Heart right ventricle (tissue), 16 donors: Measurements from ENCODE around the gene CMTM5. TPM values are rescaled to one million over a fixed set of nuclear protein-coding genes. Genes with fewer than 3 reads are reported as not detected.
"Not testable (repeated sequence)": the region's sequence is repeated elsewhere in the genome, so short reads cannot be mapped to it uniquely, and the experiment has no call there.

ENCODE experiments used
- ATAC-seq, 8 donors: fragments of 200-7000 bp; cut with Tn5 transposase; one replicate each; pipeline ENCODE4 v1.9.1; 2020; ENCODE audit warnings: mild to moderate bottlenecking in 8 of 8, moderate library complexity in 8 of 8, moderate number of reproducible peaks in 1 of 8
- DNase-seq, 2 donors: peaks; one replicate each; pipeline ENCODE4 v3.0.0-alpha.2; 2020
- H3K27ac ChIP-seq, 10 donors: fragments of 200-600 bp; sonication (generic) in 2 of 10; one replicate each; pipeline versions ENCODE4 v1.5.0 to v1.8.0; 2020 to 2022; ENCODE audit warnings: mild to moderate bottlenecking in 3 of 10
- H3K27me3 ChIP-seq, 7 donors: fragments of 200-600 bp; one replicate each; pipeline ENCODE4 v1.8.0; 2021 to 2022; ENCODE audit warnings: mild to moderate bottlenecking in 2 of 7
- H3K36me3 ChIP-seq, 9 donors: fragments of 200-600 bp; sonication (generic) in 1 of 9; one replicate each; pipeline versions ENCODE4 v1.5.0 to v1.8.0; 2020 to 2022; ENCODE audit warnings: mild to moderate bottlenecking in 2 of 9
- H3K4me1 ChIP-seq, 9 donors: fragments of 200-600 bp; sonication (generic) in 1 of 9; one replicate each; pipeline versions ENCODE4 v1.5.0 to v1.8.0; 2020 to 2022; ENCODE audit warnings: mild to moderate bottlenecking in 4 of 9
- H3K4me3 ChIP-seq, 10 donors: fragments of 200-600 bp; sonication (generic) in 2 of 10; one replicate each; pipeline versions ENCODE4 v1.5.0 to v1.8.0; 2020 to 2022; ENCODE audit warnings: mild to moderate bottlenecking in 7 of 10, moderate library complexity in 2 of 10
- H3K9me3 ChIP-seq, 11 donors: fragments of 200-600 bp in 10 of 11; sonication (generic) in 2 of 11; one replicate each; pipeline versions ENCODE4 v1.5.0 to v1.8.0; 2013 to 2022; ENCODE audit warnings: mild to moderate bottlenecking in 2 of 11, control low read depth in 1 of 11, moderate library complexity in 1 of 11
- CTCF ChIP-seq, 9 donors: fragments of 200-600 bp; sonication (generic) in 2 of 9; IDR thresholded peaks; one replicate each; pipeline versions ENCODE4 v1.5.0 to v1.8.0; 2021 to 2022; ENCODE audit warnings: antibody characterized with exemption in 9 of 9, mild to moderate bottlenecking in 5 of 9, moderate library complexity in 1 of 9
- WGBS, 2 donors: extraction: QIAGEN DNeasy Blood & Tissue Kit; methylation state at CpG; one replicate each; pipeline ENCODE4 v1.1.7; 2013; ENCODE audit warnings: inconsistent platforms in 1 of 2; 5-methylcytosine and 5-hydroxymethylcytosine counted together
- intact Hi-C, 10 donors: fragments of 100-400 bp; cut with DNase I; formaldehyde crosslinking; loops; one replicate each; pipeline versions ENCODE4 v1.11.1 to v1.14.2; 2022
- polyA plus RNA-seq, 2 donors: library from polyadenylated mRNA; stranded (reverse); fragments of 200-250 nt; gene quantifications; one replicate each; pipeline ENCODE4 v1.2.3, GENCODE V29; 2013
- total RNA-seq, 10 donors: library from RNA; stranded (reverse); fragmentation: NEBNext Ultra II Directional in 3 of 10; extraction: Animal tissue kit (Norgen Biotek cat#: 25700) in 3 of 10; gene quantifications; one replicate each; pipeline versions ENCODE4 v1.2.1 to v1.2.4, GENCODE V29; 2021 to 2023
- donor health status: Arrhythmogenic right ventricular cardiomyopathy.
- donor health status: ischemic (EF 13 %, LVEDD 7.1; RV severe dilation, severe dysfunction).
- donor health status: healthy with polysubstance abuse.
- donor health status: DM: no; HTN: yes; CAD: no.
- donor health status: DM: no; HTN: no; CAD: no.
- donor health status: ischemic (EF 25% LVEDD 6.9; RV normal size, moderate dysfunction).
- donor health status: ischemic (EF 25% LVEDD 5.7; RV mildly dilated, moderate dysfunction).
- donor health status: healthy.
- donor health status: DM: yes; HTN: yes; CAD: no.
- donor health status: Ischemic cardiomyopathy.
- donor health status: ischemic (EF 35%, LVEDD 5.7; RV mildly dilated, moderate dysfunction).
- donor health status: nonischemic (EF 11% LVEDD 7.7; RV severe dilation, severe dysfunction).
- donor health status: DM: yes; HTN: yes; CAD: no.
- donor health status: PGD.
- donor health status: ischemic (EF 29% LVEDD 5.4; RV normal size, mild dysfunction).
- donor health status: nonischemic (EF 23%, LVEDD 6.1; RV moderate dilation, normal function).

The CMTM5 gene
- total and polyA plus RNA-seq, 12 donors, result 0.32 to 5.3 (median 0.53) TPM; not detected in 7

- intact Hi-C loops, result no loop called here
- Histone ChIP-seq H3K36me3 (peaks cover 0 to 96% (median 3%) of the 10 kb centered on the region in 9 donors), H3K27ac (peak overlapping the region in 9 of 10 donors; percentile 16 to 72 (median 48)), H3K4me1 (peaks cover 0 to 54% (median 0%) of the 10 kb centered on the region in 9 donors), H3K9me3 (no peaks in the 10 kb centered on the region), H3K4me3 (peak overlapping the region in 4 of 10 donors; percentile 12 to 24 (median 20)), H3K27me3 (no peaks in the 10 kb centered on the region)
- no peak for TF ChIP-seq CTCF (IDR thresholded peaks at IDR 0.05)
- DNase-seq (no peak), ATAC-seq (peak in 4 of 8 donors; percentile 0 to 1 (median 0))
- 46 to 68% methylated on average over 21 of the region's 21 CpGs for WGBS, 2 donors
Measured at GRCh38 chr14:23418021-23418420, 41.2 kb downstream of the CMTM5 start.

- intact Hi-C loops, DNase-seq, H3K27me3 ChIP-seq, H3K9me3 ChIP-seq: not testable (repeated sequence)
- Histone ChIP-seq H3K27ac (peak overlapping the region in 6 of 10 donors; percentile 40 to 72 (median 55)), H3K4me3 (peak overlapping the region in 3 of 10 donors; percentile 19 to 24 (median 22)), H3K4me1 (peaks cover 0 to 47% (median 0%) of the 10 kb centered on the region in 9 donors), H3K36me3 (peaks cover 0 to 93% (median 3%) of the 10 kb centered on the region in 9 donors)
- 26 to 42% methylated on average over 1 to 3 of the region's 17 CpGs for WGBS, 2 donors
- peak in 2 of 8 donors; percentile 1 to 9 for ATAC-seq
Measured at GRCh38 chr14:23419646-23420045, 42.8 kb downstream of the CMTM5 start.

- H3K27me3 ChIP-seq, result no peaks in the 10 kb centered on the region
- peaks cover 0 to 39% (median 0%) of the 10 kb centered on the region in 9 donors for H3K4me1 ChIP-seq
- DNase-seq (no peak), ATAC-seq (no peak)
- TF ChIP-seq CTCF (IDR thresholded peaks at IDR 0.05), result no peak
- intact Hi-C loops, result no loop called here
- peak overlapping the region in 2 of 10 donors; percentile 11 to 20 for H3K4me3 ChIP-seq
- H3K27ac ChIP-seq, result peak overlapping the region in 6 of 10 donors; percentile 9 to 56 (median 42)
- no peaks in the 10 kb centered on the region for H3K9me3 ChIP-seq
- peaks cover 0 to 74% (median 5%) of the 10 kb centered on the region in 9 donors for H3K36me3 ChIP-seq
Measured at GRCh38 chr14:23421594-23421993, 44.7 kb downstream of the CMTM5 start.

GRCh38 chr14:23423657-23424056, 46.8 kb downstream of the CMTM5 start:
- DNase-seq, result peak in 1 of 2 donors; percentile 6
- H3K27ac ChIP-seq, result peak overlapping the region in 6 of 10 donors; percentile 5 to 69 (median 42)
- WGBS, 2 donors, result 50 to 59% methylated on average over 6 of the region's 6 CpGs
- H3K9me3 ChIP-seq, result no peaks in the 10 kb centered on the region
- TF ChIP-seq CTCF (IDR thresholded peaks at IDR 0.05), result no peak
- intact Hi-C loops, result no loop called here
- peak overlapping the region in 1 of 10 donors; percentile 16 for H3K4me3 ChIP-seq
- no peaks in the 10 kb centered on the region for H3K27me3 ChIP-seq
- ATAC-seq, result peak in 3 of 8 donors; percentile 1 to 7 (median 1)
- peaks cover 0 to 31% (median 0%) of the 10 kb centered on the region in 9 donors for H3K4me1 ChIP-seq
- H3K36me3 ChIP-seq, result peaks cover 0 to 54% (median 8%) of the 10 kb centered on the region in 9 donors

- Histone ChIP-seq H3K27me3 (no peaks in the 10 kb centered on the region), H3K4me3 (peak overlapping the region in 1 of 10 donors; percentile 14), H3K27ac (peak overlapping the region in 2 of 10 donors; percentile 11 to 56), H3K36me3 (peaks cover 0 to 59% (median 8%) of the 10 kb centered on the region in 9 donors), H3K4me1 (peaks cover 0 to 26% (median 0%) of the 10 kb centered on the region in 9 donors), H3K9me3 (no peaks in the 10 kb centered on the region)
- DNase-seq, result no peak
- WGBS, 2 donors, result 44 to 48% methylated on average over 10 of the region's 10 CpGs
- no peak for TF ChIP-seq CTCF (IDR thresholded peaks at IDR 0.05)
- no peak for ATAC-seq
- intact Hi-C loops, result no loop called here
Measured at GRCh38 chr14:23425169-23425568, 48.3 kb downstream of the CMTM5 start.

- ATAC-seq, result peak in 1 of 8 donors; percentile 0
- Histone ChIP-seq H3K4me1 (peaks cover 0 to 21% (median 0%) of the 10 kb centered on the region in 9 donors), H3K36me3 (peaks cover 0 to 59% (median 5%) of the 10 kb centered on the region in 9 donors), H3K4me3 (peak overlapping the region in 1 of 10 donors; percentile 14)
- intact Hi-C loops, H3K27ac ChIP-seq, H3K9me3 ChIP-seq, H3K27me3 ChIP-seq: not testable (repeated sequence)
- WGBS, 2 donors, result 47 to 64% methylated on average over 6 of the region's 6 CpGs
- peak in 1 of 2 donors; percentile 8 for DNase-seq
Measured at GRCh38 chr14:23425798-23426197, 49.0 kb downstream of the CMTM5 start.
